OCI-LY3 (cell line): ENCODE data around the gene DSTYK.

Source experiments
- CTCF ChIP-seq: fragments of 200-600, 300-600 bp; sonication (generic); IDR thresholded peaks from 2 replicates; pipeline ENCODE4 v1.5.1; 2014; ENCODE audit warnings: antibody characterized with exemption, low read length, low read depth
- EZH2phosphoT487 ChIP-seq: fragments of 200-600 bp; shearing (Covaris generic); IDR thresholded peaks from 2 replicates; pipeline ENCODE4 v1.6.1; 2018; ENCODE audit warnings: antibody characterized with exemption, mixed run types, low read depth

GRCh38 chr1:205211839-205212536, 486 bp upstream of the DSTYK start:
- TF ChIP-seq EZH2phosphoT487, result no peak
- TF ChIP-seq CTCF, result no peak
